ENCODE results near the gene KLF17.

The KLF17 gene

DNA sequence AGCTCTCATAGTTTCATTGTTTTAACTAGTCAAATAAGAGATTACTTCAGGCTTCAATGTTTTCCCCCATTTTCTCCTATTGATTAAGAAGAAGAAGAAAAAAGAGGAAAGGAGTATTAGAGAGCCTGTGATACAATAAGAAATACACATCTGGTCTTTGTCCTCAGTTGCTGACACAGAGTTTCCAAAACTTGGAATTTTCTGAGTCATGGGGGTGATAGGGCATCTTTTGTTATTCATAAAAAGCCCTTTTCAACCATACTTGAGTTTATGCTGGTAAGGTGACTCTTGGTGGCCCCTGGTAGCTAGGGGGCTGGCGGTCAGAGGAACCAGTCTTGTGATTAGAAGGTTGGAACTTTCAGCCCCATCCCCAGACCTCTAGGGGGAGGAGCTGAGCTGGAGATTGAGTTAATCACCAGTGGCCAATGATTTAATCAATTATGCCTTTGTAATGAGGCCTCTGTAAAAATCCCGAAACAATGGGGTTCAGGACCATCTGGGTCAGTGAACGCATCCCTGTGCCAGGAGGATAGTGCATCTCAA, 51.7 kb downstream of the KLF17 start:
- TF ChIP-seq, protein P1, sequence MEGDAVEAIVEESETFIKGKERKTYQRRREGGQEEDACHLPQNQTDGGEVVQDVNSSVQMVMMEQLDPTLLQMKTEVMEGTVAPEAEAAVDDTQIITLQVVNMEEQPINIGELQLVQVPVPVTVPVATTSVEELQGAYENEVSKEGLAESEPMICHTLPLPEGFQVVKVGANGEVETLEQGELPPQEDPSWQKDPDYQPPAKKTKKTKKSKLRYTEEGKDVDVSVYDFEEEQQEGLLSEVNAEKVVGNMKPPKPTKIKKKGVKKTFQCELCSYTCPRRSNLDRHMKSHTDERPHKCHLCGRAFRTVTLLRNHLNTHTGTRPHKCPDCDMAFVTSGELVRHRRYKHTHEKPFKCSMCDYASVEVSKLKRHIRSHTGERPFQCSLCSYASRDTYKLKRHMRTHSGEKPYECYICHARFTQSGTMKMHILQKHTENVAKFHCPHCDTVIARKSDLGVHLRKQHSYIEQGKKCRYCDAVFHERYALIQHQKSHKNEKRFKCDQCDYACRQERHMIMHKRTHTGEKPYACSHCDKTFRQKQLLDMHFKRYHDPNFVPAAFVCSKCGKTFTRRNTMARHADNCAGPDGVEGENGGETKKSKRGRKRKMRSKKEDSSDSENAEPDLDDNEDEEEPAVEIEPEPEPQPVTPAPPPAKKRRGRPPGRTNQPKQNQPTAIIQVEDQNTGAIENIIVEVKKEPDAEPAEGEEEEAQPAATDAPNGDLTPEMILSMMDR (conservative IDR thresholded peaks at IDR 0.05; ENCODE audit: low read depth, low read length) = peak; percentile 7
- no peak overlapping the region for H3K4me3 ChIP-seq (ENCODE audit: low read length)
- no peak for DNase-seq (ENCODE audit: low read depth)

DNA sequence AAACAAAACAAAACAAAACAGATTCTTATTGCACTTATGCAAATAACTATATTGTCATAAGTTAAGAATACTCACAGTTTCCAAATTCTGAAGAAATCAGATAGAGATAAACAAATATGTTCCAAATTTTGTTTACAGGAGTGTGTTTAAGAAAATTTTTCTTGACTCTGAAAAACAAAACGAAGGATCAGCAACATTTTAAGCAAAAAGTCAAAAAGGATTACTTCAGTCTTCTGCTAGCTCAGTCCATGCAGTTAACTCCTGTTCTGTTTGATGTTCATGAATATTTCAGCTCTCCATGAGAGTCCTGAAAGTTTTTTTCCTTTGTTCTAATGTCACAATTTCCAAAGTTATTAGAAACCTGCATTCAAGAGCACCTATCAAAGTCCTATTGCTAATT, 56.0 kb downstream of the KLF17 start:
- no peak overlapping the region for H3K4me3 ChIP-seq (ENCODE audit: low read length)
- TF ChIP-seq, protein P1 (conservative IDR thresholded peaks at IDR 0.05; ENCODE audit: low read depth, low read length) = no peak
- DNase-seq (ENCODE audit: low read depth) = no peak

Data from retinal pigment epithelial cell (primary cell).